Measurements from ENCODE around the gene SLC1A2. TPM values are rescaled to one million over a fixed set of nuclear protein-coding genes. Genes with fewer than 3 reads are reported as not detected.

The SLC1A2 gene
- total RNA-seq, 1 experiment from 2014 or later = 0.25 TPM

DNA sequence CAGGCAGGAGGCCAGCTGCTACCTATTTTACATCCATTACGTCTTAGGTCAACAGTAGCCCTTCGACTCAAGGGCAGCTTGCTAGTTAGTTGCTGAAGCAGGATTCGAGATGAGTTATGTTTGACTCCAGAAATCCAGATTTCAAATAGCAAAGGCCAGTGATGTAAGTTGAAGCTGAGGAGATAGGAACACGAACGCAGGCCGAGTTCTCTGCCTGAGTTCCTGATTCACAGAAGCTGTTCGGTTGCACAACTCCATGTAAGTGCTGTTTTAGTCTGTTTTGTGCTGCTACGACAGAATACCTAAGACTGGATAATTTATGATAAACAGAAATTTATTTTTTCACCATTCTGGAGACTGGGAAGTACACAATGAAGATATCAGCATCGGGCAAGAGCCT, 111.2 kb downstream of the SLC1A2 start:
- no peaks in the 10 kb centered on the region for H4K20me1 ChIP-seq (ENCODE audit: insufficient read depth)
- H3K9me3 ChIP-seq (ENCODE audit: control insufficient read depth in 1 of 2, insufficient read depth in 1 of 2, low read depth in 1 of 2, low read length in 2 of 2) = no peaks in the 10 kb centered on the region
- intact Hi-C loops (cut with micrococcal nuclease) = no loop called here
- TF ChIP-seq EGR1 (IDR thresholded peaks at IDR 0.05; ENCODE audit: low read depth) = no peak
- TF ChIP-seq, protein P1, sequence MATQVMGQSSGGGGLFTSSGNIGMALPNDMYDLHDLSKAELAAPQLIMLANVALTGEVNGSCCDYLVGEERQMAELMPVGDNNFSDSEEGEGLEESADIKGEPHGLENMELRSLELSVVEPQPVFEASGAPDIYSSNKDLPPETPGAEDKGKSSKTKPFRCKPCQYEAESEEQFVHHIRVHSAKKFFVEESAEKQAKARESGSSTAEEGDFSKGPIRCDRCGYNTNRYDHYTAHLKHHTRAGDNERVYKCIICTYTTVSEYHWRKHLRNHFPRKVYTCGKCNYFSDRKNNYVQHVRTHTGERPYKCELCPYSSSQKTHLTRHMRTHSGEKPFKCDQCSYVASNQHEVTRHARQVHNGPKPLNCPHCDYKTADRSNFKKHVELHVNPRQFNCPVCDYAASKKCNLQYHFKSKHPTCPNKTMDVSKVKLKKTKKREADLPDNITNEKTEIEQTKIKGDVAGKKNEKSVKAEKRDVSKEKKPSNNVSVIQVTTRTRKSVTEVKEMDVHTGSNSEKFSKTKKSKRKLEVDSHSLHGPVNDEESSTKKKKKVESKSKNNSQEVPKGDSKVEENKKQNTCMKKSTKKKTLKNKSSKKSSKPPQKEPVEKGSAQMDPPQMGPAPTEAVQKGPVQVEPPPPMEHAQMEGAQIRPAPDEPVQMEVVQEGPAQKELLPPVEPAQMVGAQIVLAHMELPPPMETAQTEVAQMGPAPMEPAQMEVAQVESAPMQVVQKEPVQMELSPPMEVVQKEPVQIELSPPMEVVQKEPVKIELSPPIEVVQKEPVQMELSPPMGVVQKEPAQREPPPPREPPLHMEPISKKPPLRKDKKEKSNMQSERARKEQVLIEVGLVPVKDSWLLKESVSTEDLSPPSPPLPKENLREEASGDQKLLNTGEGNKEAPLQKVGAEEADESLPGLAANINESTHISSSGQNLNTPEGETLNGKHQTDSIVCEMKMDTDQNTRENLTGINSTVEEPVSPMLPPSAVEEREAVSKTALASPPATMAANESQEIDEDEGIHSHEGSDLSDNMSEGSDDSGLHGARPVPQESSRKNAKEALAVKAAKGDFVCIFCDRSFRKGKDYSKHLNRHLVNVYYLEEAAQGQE (IDR thresholded peaks at IDR 0.05; ENCODE audit: low read depth) = no peak
- no peak for TF ChIP-seq FOSL1 (IDR thresholded peaks at IDR 0.05; ENCODE audit: low read depth)
- TF ChIP-seq CEBPB (IDR thresholded peaks at IDR 0.05; ENCODE audit: low read depth) = no peak
- no peak for TF ChIP-seq ZNF274 (IDR thresholded peaks at IDR 0.05; ENCODE audit: low read depth, low read length)
- TF ChIP-seq TCF7L2 (IDR thresholded peaks at IDR 0.05; ENCODE audit: borderline replicate concordance, extremely low read depth, insufficient read depth, insufficient read length) = no peak
- no peak for TF ChIP-seq ZFX (IDR thresholded peaks at IDR 0.05)
- DNase-seq (ENCODE audit: low read depth, low spot score) (no peak), ATAC-seq (no peak)
- ChIA-PET RAD21 (ENCODE audit: low non-redundant PET in 1 of 2, low total read pairs in 2 of 2, uncharacterized antibody in 2 of 2, unreplicated experiment in 2 of 2) (no interaction called here), POLR2A (no interaction called here), CTCF (no interaction called here)
- no peaks in the 10 kb centered on the region; a peak in 1 of 4 replicates for H3K4me1 ChIP-seq (ENCODE audit: control insufficient read depth in 1 of 2, insufficient read depth in 2 of 2, low read length in 2 of 2)
- H3K9me2 ChIP-seq (ENCODE audit: insufficient read depth) = no peaks in the 10 kb centered on the region
- no peak overlapping the region for H2AFZ ChIP-seq (ENCODE audit: low read depth, low read length, poor library complexity, severe bottlenecking)
- H3K79me2 ChIP-seq (ENCODE audit: insufficient read depth, low read length) = no peaks in the 10 kb centered on the region
- no peaks in the 10 kb centered on the region for H3K36me3 ChIP-seq (ENCODE audit: control insufficient read depth in 1 of 2, insufficient read depth in 2 of 2, low read length in 2 of 2)
- no peak overlapping the region for H3K4me3 ChIP-seq (replicated peaks in 1 of 2; ENCODE audit: low read depth in 1 of 2, low read length in 2 of 2)
- no TSS peak for BruUV-seq (replicated peaks)
- H3K9ac ChIP-seq (ENCODE audit: low read length) = no peak overlapping the region
- H3K27ac ChIP-seq (ENCODE audit: low read depth, low read length) = no peak overlapping the region
- no peak overlapping the region for H3K4me2 ChIP-seq (ENCODE audit: low read length)
- H3K27me3 ChIP-seq (ENCODE audit: insufficient read depth, low read length) = no peaks in the 10 kb centered on the region

GRCh38 chr11:35307221-35307621, 112.1 kb downstream of the SLC1A2 start:
- H3K27me3 ChIP-seq (ENCODE audit: insufficient read depth, low read length) = no peaks in the 10 kb centered on the region
- H3K27ac ChIP-seq (ENCODE audit: low read depth, low read length) = no peak overlapping the region
- H3K79me2 ChIP-seq (ENCODE audit: insufficient read depth, low read length) = no peaks in the 10 kb centered on the region
- no peaks in the 10 kb centered on the region; a peak in 1 of 4 replicates for H3K4me1 ChIP-seq (ENCODE audit: control insufficient read depth in 1 of 2, insufficient read depth in 2 of 2, low read length in 2 of 2)
- no peak for DNase-seq (ENCODE audit: low read depth, low spot score)
- no peak overlapping the region for H3K9ac ChIP-seq (ENCODE audit: low read length)
- POLR2A ChIA-PET = no interaction called here
- no peaks in the 10 kb centered on the region for H4K20me1 ChIP-seq (ENCODE audit: insufficient read depth)
- H3K9me3 ChIP-seq (ENCODE audit: control insufficient read depth in 1 of 2, insufficient read depth in 1 of 2, low read depth in 1 of 2, low read length in 2 of 2) = no peaks in the 10 kb centered on the region
- RAD21 ChIA-PET (ENCODE audit: low non-redundant PET in 1 of 2, low total read pairs in 2 of 2, uncharacterized antibody in 2 of 2, unreplicated experiment in 2 of 2) = no interaction called here
- no peak for ATAC-seq
- CTCF ChIA-PET = no interaction called here
- no peaks in the 10 kb centered on the region for H3K9me2 ChIP-seq (ENCODE audit: insufficient read depth)
- H3K4me2 ChIP-seq (ENCODE audit: low read length) = no peak overlapping the region
- no peaks in the 10 kb centered on the region for H3K36me3 ChIP-seq (ENCODE audit: control insufficient read depth in 1 of 2, insufficient read depth in 2 of 2, low read length in 2 of 2)
- H3K4me3 ChIP-seq (replicated peaks in 1 of 2; ENCODE audit: low read depth in 1 of 2, low read length in 2 of 2) = no peak overlapping the region
- intact Hi-C loops (cut with micrococcal nuclease) = no loop called here
- BruUV-seq (replicated peaks) = no TSS peak
- no peak overlapping the region for H2AFZ ChIP-seq (ENCODE audit: low read depth, low read length, poor library complexity, severe bottlenecking)
- TF ChIP-seq EGR1 (IDR thresholded peaks at IDR 0.05; ENCODE audit: low read depth) = no peak
- no peak for TF ChIP-seq SIN3A (IDR thresholded peaks at IDR 0.05; ENCODE audit: low read depth)
- TF ChIP-seq RAD21 (IDR thresholded peaks at IDR 0.05; ENCODE audit: low read depth) = no peak
- TF ChIP-seq CEBPB (IDR thresholded peaks at IDR 0.05; ENCODE audit: low read depth) = no peak
- no peak for TF ChIP-seq ZBTB33 (IDR thresholded peaks at IDR 0.05; ENCODE audit: extremely low read depth, insufficient replicate concordance, low read length)
- TF ChIP-seq, protein P2, sequence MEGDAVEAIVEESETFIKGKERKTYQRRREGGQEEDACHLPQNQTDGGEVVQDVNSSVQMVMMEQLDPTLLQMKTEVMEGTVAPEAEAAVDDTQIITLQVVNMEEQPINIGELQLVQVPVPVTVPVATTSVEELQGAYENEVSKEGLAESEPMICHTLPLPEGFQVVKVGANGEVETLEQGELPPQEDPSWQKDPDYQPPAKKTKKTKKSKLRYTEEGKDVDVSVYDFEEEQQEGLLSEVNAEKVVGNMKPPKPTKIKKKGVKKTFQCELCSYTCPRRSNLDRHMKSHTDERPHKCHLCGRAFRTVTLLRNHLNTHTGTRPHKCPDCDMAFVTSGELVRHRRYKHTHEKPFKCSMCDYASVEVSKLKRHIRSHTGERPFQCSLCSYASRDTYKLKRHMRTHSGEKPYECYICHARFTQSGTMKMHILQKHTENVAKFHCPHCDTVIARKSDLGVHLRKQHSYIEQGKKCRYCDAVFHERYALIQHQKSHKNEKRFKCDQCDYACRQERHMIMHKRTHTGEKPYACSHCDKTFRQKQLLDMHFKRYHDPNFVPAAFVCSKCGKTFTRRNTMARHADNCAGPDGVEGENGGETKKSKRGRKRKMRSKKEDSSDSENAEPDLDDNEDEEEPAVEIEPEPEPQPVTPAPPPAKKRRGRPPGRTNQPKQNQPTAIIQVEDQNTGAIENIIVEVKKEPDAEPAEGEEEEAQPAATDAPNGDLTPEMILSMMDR (IDR thresholded peaks at IDR 0.05 in 2 of 3, conservative IDR thresholded peaks at IDR 0.05 in 1 of 3; ENCODE audit: borderline replicate concordance in 1 of 3, insufficient read depth in 1 of 3, low read depth in 2 of 3, low read length in 2 of 3) = no peak
- TF ChIP-seq EZH2 (IDR thresholded peaks at IDR 0.05) = no peak
- TF ChIP-seq ATF3 (IDR thresholded peaks at IDR 0.05) = no peak
- TF ChIP-seq SP1 (IDR thresholded peaks at IDR 0.05; ENCODE audit: low read depth) = no peak

Data from HCT116 (cell line).